ENCODE data around the gene DDIT4. TPM values are rescaled to one million over a fixed set of nuclear protein-coding genes. Genes with fewer than 3 reads are reported as not detected.

DDIT4 gene
- total and polyA plus RNA-seq, 4 experiments from 2014 or later: 23.1 to 635 (median 89.4) TPM

- H3K9me3 ChIP-seq (ENCODE audit: control insufficient read depth in 1 of 2, low read length in 2 of 2): no peaks in the 10 kb centered on the region
- DNase-seq: no peak
- peaks cover 53% of the 10 kb centered on the region for H3K36me3 ChIP-seq (ENCODE audit: insufficient read depth, low read length)
- no peaks in the 10 kb centered on the region for H3K27me3 ChIP-seq (ENCODE audit: insufficient read depth, low read length)
- CTCF ChIA-PET (ENCODE audit: partially characterized antibody): interaction anchor here (0.8 to 3.4 kb wide), 11 partner anchors 9 to 181 kb away, joined by 3 to 18 read pairs (median 4); partner anchors contain the start of gene DDIT4
- intact Hi-C loops (cut with micrococcal nuclease): no loop called here
- no peak overlapping the region for H3K4me3 ChIP-seq (ENCODE audit: low read length in 2 of 2)
- Mint-ChIP-seq H3K27me3 (no peaks in the 10 kb centered on the region), H3K27ac (peak overlapping the region; percentile 3 to 89 (median 68)), H3K36me3 (peaks cover 19 to 48% of the 10 kb centered on the region in 2 donors), H3K4me3 (peak overlapping the region in 2 of 8 donors; percentile 20 to 42), H3K4me1 (peaks cover 26 to 43% (median 35%) of the 10 kb centered on the region in 4 donors), H3K9me3 (no peaks in the 10 kb centered on the region)
- POLR2A ChIA-PET (ENCODE audit: partially characterized antibody): interaction anchor here (0.9 to 1.7 kb wide), 5 partner anchors 11 to 142 kb away, joined by 3 to 6 read pairs (median 4); partner anchors contain the start of genes ANAPC16 and ASCC1
- H3K4me1 ChIP-seq (ENCODE audit: insufficient read depth, low read length): peaks cover 35% of the 10 kb centered on the region
- H3K27ac ChIP-seq (ENCODE audit: low read depth, low read length): no peak overlapping the region
These were observed 44.2 kb upstream of the DDIT4 start for GRCh38 chr10:72229261-72230251.

- Mint-ChIP-seq H3K4me1 (peaks cover 13 to 26% (median 19%) of the 10 kb centered on the region in 4 donors), H3K4me3 (no peak overlapping the region), H3K36me3 (peaks cover 33 to 53% of the 10 kb centered on the region in 2 donors), H3K27ac (no peak overlapping the region), H3K27me3 (no peaks in the 10 kb centered on the region), H3K9me3 (no peaks in the 10 kb centered on the region)
- Histone ChIP-seq H3K4me3 (ENCODE audit: low read length in 2 of 2) (no peak overlapping the region), H3K36me3 (ENCODE audit: insufficient read depth, low read length) (peaks cover 61% of the 10 kb centered on the region), H3K27ac (ENCODE audit: low read depth, low read length) (no peak overlapping the region), H3K27me3 (ENCODE audit: insufficient read depth, low read length) (no peaks in the 10 kb centered on the region), H3K9me3 (ENCODE audit: control insufficient read depth in 1 of 2, low read length in 2 of 2) (no peaks in the 10 kb centered on the region), H3K4me1 (ENCODE audit: insufficient read depth, low read length) (peaks cover 13% of the 10 kb centered on the region)
- ChIA-PET POLR2A (ENCODE audit: partially characterized antibody) (interaction anchor here (1.0 kb wide), 1 partner anchor 14 kb away, joined by 3 read pairs; no protein-coding TSS in a partner anchor), CTCF (ENCODE audit: partially characterized antibody) (interaction anchor here (2.1 kb wide), 1 partner anchor 108 kb away, joined by 5 read pairs; no protein-coding TSS in a partner anchor)
- intact Hi-C loops (cut with micrococcal nuclease): no loop called here
- no peak for DNase-seq
These were observed 40.1 kb upstream of the DDIT4 start for GRCh38 chr10:72233621-72234020.

GRCh38 chr10:72234560-72235095 lies 39.1 kb upstream of the DDIT4 start:
- ChIA-PET POLR2A (ENCODE audit: partially characterized antibody) (no interaction called here), CTCF (ENCODE audit: partially characterized antibody) (no interaction called here)
- H3K27ac ChIP-seq (ENCODE audit: low read depth, low read length): no peak overlapping the region
- H3K4me3 ChIP-seq (ENCODE audit: low read length in 2 of 2): no peak overlapping the region
- intact Hi-C loops (cut with micrococcal nuclease): no loop called here
- no peak overlapping the region for H3K4me3 Mint-ChIP-seq
- H3K4me1 Mint-ChIP-seq: peaks cover 8 to 20% (median 14%) of the 10 kb centered on the region in 4 donors
- H3K4me1 ChIP-seq (ENCODE audit: insufficient read depth, low read length): peaks cover 3% of the 10 kb centered on the region
- DNase-seq: no peak
- no peaks in the 10 kb centered on the region for H3K9me3 ChIP-seq (ENCODE audit: control insufficient read depth in 1 of 2, low read length in 2 of 2)
- peak overlapping the region in 1 of 7 donors; percentile 25 for H3K27ac Mint-ChIP-seq
- no peaks in the 10 kb centered on the region for H3K27me3 Mint-ChIP-seq
- H3K36me3 Mint-ChIP-seq: peaks cover 33 to 46% of the 10 kb centered on the region in 2 donors
- peaks cover 57% of the 10 kb centered on the region for H3K36me3 ChIP-seq (ENCODE audit: insufficient read depth, low read length)
- H3K27me3 ChIP-seq (ENCODE audit: insufficient read depth, low read length): no peaks in the 10 kb centered on the region
- H3K9me3 Mint-ChIP-seq: no peaks in the 10 kb centered on the region

- intact Hi-C loops (cut with micrococcal nuclease): no loop called here
- H3K9me3 Mint-ChIP-seq: no peaks in the 10 kb centered on the region
- Histone ChIP-seq H3K27ac (ENCODE audit: low read depth, low read length) (no peak overlapping the region), H3K27me3 (ENCODE audit: insufficient read depth, low read length) (no peaks in the 10 kb centered on the region), H3K9me3 (ENCODE audit: control insufficient read depth in 1 of 2, low read length in 2 of 2) (no peaks in the 10 kb centered on the region), H3K4me3 (ENCODE audit: low read length in 2 of 2) (no peak overlapping the region), H3K4me1 (ENCODE audit: insufficient read depth, low read length) (no peaks in the 10 kb centered on the region), H3K36me3 (ENCODE audit: insufficient read depth, low read length) (peaks cover 47% of the 10 kb centered on the region)
- ChIA-PET CTCF (ENCODE audit: partially characterized antibody) (interaction anchor here (0.9 to 2.7 kb wide), 6 partner anchors 26 to 187 kb away, joined by 3 to 9 read pairs (median 4); no protein-coding TSS in a partner anchor), POLR2A (ENCODE audit: partially characterized antibody) (interaction anchor here (1.2 to 1.6 kb wide), 3 partner anchors 12 to 39 kb away, joined by 4 to 9 read pairs (median 7); no protein-coding TSS in a partner anchor)
- peaks cover 27 to 37% of the 10 kb centered on the region in 2 donors for H3K36me3 Mint-ChIP-seq
- H3K27me3 Mint-ChIP-seq: no peaks in the 10 kb centered on the region
- H3K4me1 Mint-ChIP-seq: peaks cover 8 to 19% (median 13%) of the 10 kb centered on the region in 4 donors
- no peak overlapping the region for H3K4me3 Mint-ChIP-seq
- DNase-seq: no peak
- H3K27ac Mint-ChIP-seq: peak overlapping the region in 4 of 7 donors; percentile 22 to 68 (median 46)
These were observed 38.0 kb upstream of the DDIT4 start for GRCh38 chr10:72235544-72236279.

DNA sequence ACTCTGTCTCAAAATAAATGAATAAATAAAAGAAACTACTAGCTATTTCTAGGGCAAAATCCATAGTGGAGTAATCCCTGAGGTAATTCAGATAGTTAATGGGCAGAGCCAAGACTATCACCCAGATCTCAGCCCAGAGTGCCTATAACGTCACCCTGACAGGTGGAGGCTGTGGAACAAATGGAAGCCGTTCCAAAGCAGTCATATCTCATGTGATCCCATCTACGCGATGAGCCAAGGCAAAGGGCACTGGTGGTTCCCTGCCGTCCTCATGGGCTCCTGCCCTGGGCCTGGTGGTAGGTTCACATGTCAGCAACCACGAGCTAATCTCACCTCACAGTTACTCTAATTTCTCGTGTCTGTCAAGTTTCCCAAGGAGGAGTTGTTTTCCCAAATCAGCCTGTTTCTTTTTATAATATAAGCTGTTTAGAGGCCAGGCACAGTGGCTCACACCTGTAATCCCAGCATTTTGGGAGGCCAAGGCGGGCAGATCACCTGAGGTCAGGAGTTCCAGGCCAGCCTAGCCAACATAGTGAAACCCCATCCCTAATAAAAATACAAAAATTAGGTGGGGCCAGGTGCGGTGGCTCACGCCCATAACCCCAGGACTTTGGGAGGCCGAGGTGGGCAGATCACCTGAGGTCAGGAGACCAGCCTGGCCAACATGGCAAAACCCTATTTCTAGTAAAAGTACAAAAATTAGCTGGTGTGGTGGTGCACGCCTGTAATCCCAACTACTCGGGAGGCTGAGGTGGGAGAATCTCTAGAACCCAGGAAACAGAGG lies 35.1 kb upstream of the DDIT4 start:
- H3K27me3 ChIP-seq (ENCODE audit: insufficient read depth, low read length): no peaks in the 10 kb centered on the region
- no peak overlapping the region for H3K27ac ChIP-seq (ENCODE audit: low read depth, low read length)
- Mint-ChIP-seq H3K36me3 (peaks cover 17 to 24% of the 10 kb centered on the region in 2 donors), H3K27me3 (no peaks in the 10 kb centered on the region), H3K27ac (peak overlapping the region in 3 of 7 donors; percentile 53 to 64 (median 56)), H3K4me3 (no peak overlapping the region), H3K9me3 (no peaks in the 10 kb centered on the region), H3K4me1 (peaks cover 19 to 36% (median 29%) of the 10 kb centered on the region in 4 donors)
- no peak overlapping the region for H3K4me3 ChIP-seq (ENCODE audit: low read length in 2 of 2)
- ChIA-PET POLR2A (ENCODE audit: partially characterized antibody) (interaction anchor here (0.6 to 2.0 kb wide), 6 partner anchors 8 to 107 kb away, joined by 3 to 13 read pairs (median 4); partner anchors contain the start of gene DDIT4), CTCF (ENCODE audit: partially characterized antibody) (interaction anchor here (0.7 to 2.7 kb wide), 6 partner anchors 10 to 99 kb away, joined by 3 to 13 read pairs (median 4); no protein-coding TSS in a partner anchor)
- intact Hi-C loops (cut with micrococcal nuclease): no loop called here
- no peak for DNase-seq
- peaks cover 29% of the 10 kb centered on the region for H3K36me3 ChIP-seq (ENCODE audit: insufficient read depth, low read length)
- H3K9me3 ChIP-seq (ENCODE audit: control insufficient read depth in 1 of 2, low read length in 2 of 2): no peaks in the 10 kb centered on the region
- H3K4me1 ChIP-seq (ENCODE audit: insufficient read depth, low read length): peaks cover 12% of the 10 kb centered on the region

- no peak overlapping the region for H3K27ac ChIP-seq (ENCODE audit: low read depth, low read length)
- intact Hi-C loops (cut with micrococcal nuclease): no loop called here
These were observed 34.3 kb upstream of the DDIT4 start for GRCh38 chr10:72239409-72239808.

More at GRCh38 chr10:72239409-72239808, 34.3 kb upstream of the DDIT4 start:
- peaks cover 20% of the 10 kb centered on the region for H3K4me1 ChIP-seq (ENCODE audit: insufficient read depth, low read length)
- H3K27me3 ChIP-seq (ENCODE audit: insufficient read depth, low read length): no peaks in the 10 kb centered on the region
- Mint-ChIP-seq H3K4me3 (no peak overlapping the region), H3K9me3 (no peaks in the 10 kb centered on the region), H3K36me3 (peaks cover 15 to 21% of the 10 kb centered on the region in 2 donors), H3K27me3 (no peaks in the 10 kb centered on the region), H3K27ac (peak overlapping the region in 5 of 7 donors; percentile 6 to 85 (median 78)), H3K4me1 (peaks cover 28 to 45% (median 37%) of the 10 kb centered on the region in 4 donors)
- peaks cover 21% of the 10 kb centered on the region for H3K36me3 ChIP-seq (ENCODE audit: insufficient read depth, low read length)
- ChIA-PET POLR2A (ENCODE audit: partially characterized antibody) (interaction anchor here (0.7 kb wide), 1 partner anchor 25 kb away, joined by 3 read pairs; no protein-coding TSS in a partner anchor), CTCF (ENCODE audit: partially characterized antibody) (interaction anchor here (0.7 kb wide), 1 partner anchor 18 kb away, joined by 3 read pairs; no protein-coding TSS in a partner anchor)
- H3K9me3 ChIP-seq (ENCODE audit: control insufficient read depth in 1 of 2, low read length in 2 of 2): no peaks in the 10 kb centered on the region
- H3K4me3 ChIP-seq (ENCODE audit: low read length in 2 of 2): no peak overlapping the region
- DNase-seq: no peak
